CD14-positive monocyte (primary cell): ENCODE results near the gene UBE2M. TPM values are rescaled to one million over a fixed set of nuclear protein-coding genes. Genes with fewer than 3 reads are reported as not detected.

ENCODE experiments used
- DNase-seq, 3 donors: peaks; one replicate each; pipeline ENCODE4 v3.0.0-alpha.2; 2011 to 2022
- H2AFZ ChIP-seq: 2 replicates; pipeline ENCODE4 v1.6.0; 2012; ENCODE audit warnings: mild to moderate bottlenecking, low read depth, low read length, inconsistent platforms; ENCODE audit not compliant: insufficient read depth, poor library complexity, severe bottlenecking
- H3K27ac ChIP-seq, 2 donors: 1 replicate in 1 of 2; 2 replicates in 1 of 2; pipeline ENCODE4 v1.5.1; 2012 to 2013; ENCODE audit warnings: low read length in 2 of 2, control low read depth in 1 of 2, inconsistent platforms in 1 of 2, low read depth in 1 of 2, mild to moderate bottlenecking in 1 of 2
- H3K27me3 ChIP-seq, 2 donors: one replicate each; pipeline versions ENCODE4 v1.6.0 to v1.6.1; 2011 to 2013; ENCODE audit warnings: low read length in 2 of 2; ENCODE audit not compliant: control insufficient read depth in 2 of 2, insufficient read depth in 2 of 2
- H3K36me3 ChIP-seq, 2 donors: replicated peaks in 1 of 2; 1 replicate in 1 of 2; 2 replicates in 1 of 2; pipeline versions ENCODE4 v1.5.1 to v1.6.1; 2012 to 2013; ENCODE audit warnings: low read length in 2 of 2, control low read depth in 1 of 2, inconsistent platforms in 1 of 2, mild to moderate bottlenecking in 1 of 2; ENCODE audit not compliant: insufficient read depth in 2 of 2, control insufficient read depth in 1 of 2
- H3K4me1 ChIP-seq, 2 donors: 1 replicate in 1 of 2; 2 replicates in 1 of 2; pipeline versions ENCODE4 v1.5.1 to v1.6.1; 2012 to 2013; ENCODE audit warnings: low read length in 2 of 2, control low read depth in 1 of 2, inconsistent platforms in 1 of 2, mild to moderate bottlenecking in 1 of 2, moderate library complexity in 1 of 2; ENCODE audit not compliant: insufficient read depth in 2 of 2, control insufficient read depth in 1 of 2
- H3K4me2 ChIP-seq: replicated peaks from 2 replicates; pipeline ENCODE3; 2012; ENCODE audit warnings: low read length, moderate library complexity, mild to moderate bottlenecking; ENCODE audit not compliant: poor library complexity, severe bottlenecking; ENCODE audit errors: extremely low read depth
- H3K4me3 ChIP-seq, 3 experiments: fragments of 200-600 bp in 1 of 3; sonication (generic) in 1 of 3; replicated peaks in 1 of 3; 1 replicate in 2 of 3; 2 replicates in 1 of 3; pipeline ENCODE4 v1.5.1; 2011 to 2013; ENCODE audit warnings: low read length in 3 of 3, mild to moderate bottlenecking in 3 of 3, control low read depth in 2 of 3, low read depth in 2 of 3, inconsistent platforms in 1 of 3, moderate library complexity in 1 of 3
- H3K79me2 ChIP-seq: 2 replicates; pipeline ENCODE4 v1.6.0; 2012; ENCODE audit warnings: mild to moderate bottlenecking, control low read depth, inconsistent platforms, low read length, moderate library complexity; ENCODE audit not compliant: insufficient read depth
- H3K9ac ChIP-seq: 2 replicates; pipeline ENCODE4 v1.6.0; 2017; ENCODE audit warnings: low read length, mild to moderate bottlenecking; ENCODE audit not compliant: insufficient read depth, poor library complexity, severe bottlenecking
- H3K9me3 ChIP-seq, 2 donors: replicated peaks in 1 of 2; 1 replicate in 1 of 2; 2 replicates in 1 of 2; pipeline versions ENCODE4 v1.5.1 to v1.6.1; 2012 to 2013; ENCODE audit warnings: low read length in 2 of 2, control low read depth in 1 of 2; ENCODE audit not compliant: control insufficient read depth in 1 of 2, insufficient read depth in 1 of 2
- H4K20me1 ChIP-seq: 2 replicates; pipeline ENCODE4 v1.6.0; 2012; ENCODE audit warnings: mild to moderate bottlenecking, low read length, control low read depth, moderate library complexity; ENCODE audit not compliant: insufficient read depth
- H3K27ac Mint-ChIP-seq, 7 donors: one replicate each; pipeline ENCODE4 v1.8.0; 2020; ENCODE audit warnings: mild to moderate bottlenecking in 7 of 7, mixed read lengths in 7 of 7, moderate library complexity in 6 of 7, inconsistent platforms in 2 of 7
- H3K27me3 Mint-ChIP-seq, 3 donors: one replicate each; pipeline ENCODE4 v1.8.0; 2021 to 2022; ENCODE audit warnings: low read depth in 3 of 3, mild to moderate bottlenecking in 3 of 3, mixed read lengths in 3 of 3, moderate library complexity in 3 of 3, inconsistent platforms in 1 of 3
- H3K36me3 Mint-ChIP-seq, 2 donors: one replicate each; pipeline ENCODE4 v1.8.0; 2020; ENCODE audit warnings: mixed read lengths in 2 of 2, inconsistent platforms in 1 of 2, mild to moderate bottlenecking in 1 of 2
- H3K4me1 Mint-ChIP-seq: one replicate; pipeline ENCODE4 v1.8.0; 2020; ENCODE audit warnings: mild to moderate bottlenecking, mixed read lengths
- H3K4me3 Mint-ChIP-seq, 2 donors: one replicate each; pipeline ENCODE4 v1.8.0; 2020; ENCODE audit warnings: mild to moderate bottlenecking in 2 of 2, mixed read lengths in 2 of 2, moderate library complexity in 1 of 2
- H3K9me3 Mint-ChIP-seq, 7 donors: one replicate each; pipeline ENCODE4 v1.8.0; 2020 to 2022; ENCODE audit warnings: mixed read lengths in 7 of 7, mild to moderate bottlenecking in 6 of 7, moderate library complexity in 6 of 7, inconsistent platforms in 2 of 7
- CTCF ChIP-seq: fragments of 200-600 bp; IDR thresholded peaks from one replicate; pipeline ENCODE4 v1.8.0; 2022; ENCODE audit warnings: antibody characterized with exemption, mild to moderate bottlenecking
- WGBS: methylation state at CpG from one replicate; pipeline ENCODE4 v1.1.5; 2013; ENCODE audit warnings: missing lambda C conversion rate; ENCODE audit not compliant: insufficient coverage; 5-methylcytosine and 5-hydroxymethylcytosine counted together
- intact Hi-C, 2 donors: fragments of 100-400 bp; cut with micrococcal nuclease; formaldehyde crosslinking; loops; one replicate each; pipeline versions ENCODE4 v1.15.0 to v1.15.1; 2023
- polyA plus RNA-seq, 3 donors: library from polyadenylated mRNA; depleted of rRNA in 1 of 3; unstranded in 2 of 3; stranded (reverse) in 1 of 3; fragments of 300-500 nt in 2 of 3; fragments of >200 nt in 1 of 3; fragmentation: Illumina TruSeq in 2 of 3; gene quantifications; 1 replicate in 2 of 3; 2 replicates in 1 of 3; pipeline ENCODE4 v1.2.3, GENCODE V29; 2012 to 2021

The UBE2M gene
- polyA plus RNA-seq, 3 donors, result 7.8 to 84.6 (median 14.3) TPM

- TF ChIP-seq CTCF, result no peak
- peak; percentile 22 to 52 (median 31) for DNase-seq
- Histone ChIP-seq H3K4me1 (peaks cover 38 to 41% of the 10 kb centered on the region in 2 donors), H2AFZ (peak overlapping the region; percentile 96), H3K27ac (peak overlapping the region; percentile 90 to 93), H3K4me2 (peak overlapping the region; percentile 96), H3K27me3 (no peaks in the 10 kb centered on the region), H3K79me2 (peaks cover 44% of the 10 kb centered on the region), H3K9me3 (no peaks in the 10 kb centered on the region), H3K4me3 (peak overlapping the region; percentile 57 to 90 (median 86)), H3K36me3 (peaks cover 17 to 20% of the 10 kb centered on the region in 2 donors), H4K20me1 (peaks cover 40% of the 10 kb centered on the region), H3K9ac (peak overlapping the region; percentile 94)
- Mint-ChIP-seq H3K4me3 (peak overlapping the region; percentile 92 to 93), H3K27ac (peak overlapping the region; percentile 95 to 99 (median 98)), H3K36me3 (peaks cover 19 to 26% of the 10 kb centered on the region in 2 donors), H3K4me1 (peaks cover 44% of the 10 kb centered on the region), H3K27me3 (peaks cover 0 to 1% (median 0%) of the 10 kb centered on the region in 3 donors), H3K9me3 (peaks cover 0 to 3% (median 0%) of the 10 kb centered on the region in 7 donors)
- 6% methylated on average over 16 of the region's 22 CpGs for WGBS
- intact Hi-C loops, result loop anchor here in 1 of 2 donors (2.0 kb wide), 2 partner anchors 18 to 54 kb away; partner anchors contain the start of gene MZF1
These were observed 39.9 kb downstream of the UBE2M start for GRCh38 chr19:58518256-58519086.

- Histone ChIP-seq H3K27me3 (no peaks in the 10 kb centered on the region), H4K20me1 (peaks cover 40% of the 10 kb centered on the region), H3K79me2 (peaks cover 44% of the 10 kb centered on the region), H3K9ac (no peak overlapping the region), H3K9me3 (no peaks in the 10 kb centered on the region), H3K4me1 (peaks cover 38 to 42% of the 10 kb centered on the region in 2 donors), H2AFZ (no peak overlapping the region), H3K27ac (no peak overlapping the region), H3K4me3 (no peak overlapping the region), H3K4me2 (no peak overlapping the region), H3K36me3 (peaks cover 17 to 20% of the 10 kb centered on the region in 2 donors)
- intact Hi-C loops, result no loop called here
- Mint-ChIP-seq H3K4me1 (peaks cover 44% of the 10 kb centered on the region), H3K4me3 (no peak overlapping the region), H3K9me3 (peaks cover 0 to 3% (median 0%) of the 10 kb centered on the region in 7 donors), H3K36me3 (peaks cover 19 to 26% of the 10 kb centered on the region in 2 donors), H3K27ac (peak overlapping the region in 1 of 7 donors; percentile 30), H3K27me3 (peaks cover 0 to 3% (median 0%) of the 10 kb centered on the region in 3 donors)
- DNase-seq, result no peak
- no peak for TF ChIP-seq CTCF
- 97% methylated on average over 61 of the region's 65 CpGs for WGBS
These were observed 41.2 kb downstream of the UBE2M start for GRCh38 chr19:58516964-58517833.
